WTC11 (cell line): Measurements from ENCODE around the gene SLC5A9. TPM values are rescaled to one million over a fixed set of nuclear protein-coding genes. Genes with fewer than 3 reads are reported as not detected.

Experiments
- ATAC-seq: fragments of 200-7000 bp; cut with Tn5 transposase; 2 replicates; pipeline ENCODE4 v1.10.0; 2021; ENCODE audit warnings: mild to moderate bottlenecking, moderate library complexity
- CTCF ChIA-PET: fragments of 300-600 bp; sonication (Branson Sonifier 250); formaldehyde crosslinking; loops from one replicate; lab custom pipeline; 2021; ENCODE audit warnings: antibody characterized with exemption; lab: Charles Lee
- POLR2A ChIA-PET: fragments of 350-600 bp; sonication (Branson Sonifier 250); formaldehyde crosslinking; loops from one replicate; lab custom pipeline; 2021; ENCODE audit warnings: antibody characterized with exemption; lab: Charles Lee
- DNase-seq: peaks from one replicate; pipeline ENCODE4 v3.0.0; 2021; ENCODE audit warnings: low spot score
- H3K27ac Mint-ChIP-seq: 2 replicates; pipeline ENCODE4 v1.8.0; 2021; ENCODE audit warnings: mixed read lengths
- H3K27me3 Mint-ChIP-seq: 2 replicates; pipeline ENCODE4 v1.8.0; 2021; ENCODE audit warnings: low read depth, mild to moderate bottlenecking, moderate library complexity, mixed read lengths
- H3K36me3 Mint-ChIP-seq: 2 replicates; pipeline ENCODE4 v1.8.0; 2021; ENCODE audit warnings: mixed read lengths
- H3K4me1 Mint-ChIP-seq: 2 replicates; pipeline ENCODE4 v1.8.0; 2022; ENCODE audit warnings: mixed read lengths
- H3K4me3 Mint-ChIP-seq: 2 replicates; pipeline ENCODE4 v1.8.0; 2021; ENCODE audit warnings: mild to moderate bottlenecking, moderate library complexity, mixed read lengths
- H3K9me3 Mint-ChIP-seq: 2 replicates; pipeline ENCODE4 v1.8.0; 2021; ENCODE audit warnings: mixed read lengths
- CREM ChIP-seq: sonication (generic); formaldehyde crosslinking; IDR thresholded peaks from 2 replicates; pipeline ENCODE4 v1.8.1; 2022; ENCODE audit warnings: mild to moderate bottlenecking, missing genetic modification reagents, moderate library complexity
- ESRRA ChIP-seq: sonication (generic); formaldehyde crosslinking; IDR thresholded peaks from 2 replicates; pipeline ENCODE4 v1.8.1; 2022; ENCODE audit warnings: mild to moderate bottlenecking, missing genetic modification reagents, borderline replicate concordance
- GTF2I ChIP-seq: fragments of 250-450 bp; sonication (Bioruptor Pico); conservative IDR thresholded peaks from 2 replicates; pipeline ENCODE4 v1.4.0; 2021; ENCODE audit warnings: mild to moderate bottlenecking
- JAZF1 ChIP-seq: fragments of 250-450 bp; sonication (Bioruptor Pico); IDR thresholded peaks from 2 replicates; pipeline ENCODE4 v1.9.0; 2021; ENCODE audit warnings: moderate library complexity, mild to moderate bottlenecking, inconsistent platforms
- MAX ChIP-seq: sonication (generic); formaldehyde crosslinking; IDR thresholded peaks from 2 replicates; pipeline ENCODE4 v1.8.0; 2022; ENCODE audit warnings: mild to moderate bottlenecking, missing genetic modification reagents
- MXD4 ChIP-seq: fragments of 250-450 bp; sonication (Bioruptor Pico); IDR thresholded peaks from 2 replicates; pipeline ENCODE4 v1.8.0; 2021; ENCODE audit warnings: mild to moderate bottlenecking, moderate library complexity, borderline replicate concordance
- MYBL2 ChIP-seq: sonication (generic); formaldehyde crosslinking; IDR thresholded peaks from 2 replicates; pipeline ENCODE4 v1.8.1; 2023; ENCODE audit warnings: mild to moderate bottlenecking, moderate library complexity, missing genetic modification reagents
- OVOL2 ChIP-seq: fragments of 250-450 bp; sonication (Bioruptor Pico); IDR thresholded peaks from 2 replicates; pipeline ENCODE4 v1.9.0; 2021; ENCODE audit warnings: mild to moderate bottlenecking, borderline replicate concordance
- SOX15 ChIP-seq: fragments of 250-450 bp; sonication (Bioruptor Pico); IDR thresholded peaks from 2 replicates; pipeline ENCODE4 v1.9.0; 2021; ENCODE audit warnings: mild to moderate bottlenecking
- ZMAT4 ChIP-seq: fragments of 250-450 bp; sonication (Bioruptor Pico); IDR thresholded peaks from 2 replicates; pipeline ENCODE4 v1.9.0; 2021; ENCODE audit warnings: mild to moderate bottlenecking
- ZNF281 ChIP-seq: sonication (generic); formaldehyde crosslinking; IDR thresholded peaks from 2 replicates; pipeline ENCODE4 v1.8.0; 2023; ENCODE audit warnings: mild to moderate bottlenecking, missing genetic modification reagents
- total RNA-seq: library from RNA; stranded (reverse); gene quantifications from 3 replicates; pipeline ENCODE4 v1.2.3, GENCODE V29; 2021
- TF ChIP-seq, protein P1 (sequence below): sonication (generic); formaldehyde crosslinking; IDR thresholded peaks from 2 replicates; pipeline ENCODE4 v1.8.1; 2023; ENCODE audit warnings: mild to moderate bottlenecking, moderate library complexity, missing genetic modification reagents
- TF ChIP-seq, protein P2 (sequence below): fragments of 250-450 bp; sonication (Bioruptor Pico); IDR thresholded peaks from 2 replicates; pipeline ENCODE4 v1.9.0; 2021; ENCODE audit warnings: mild to moderate bottlenecking, borderline replicate concordance

SLC5A9 gene
- total RNA-seq, 1 experiment from 2014 or later: 0.22 TPM

DNA sequence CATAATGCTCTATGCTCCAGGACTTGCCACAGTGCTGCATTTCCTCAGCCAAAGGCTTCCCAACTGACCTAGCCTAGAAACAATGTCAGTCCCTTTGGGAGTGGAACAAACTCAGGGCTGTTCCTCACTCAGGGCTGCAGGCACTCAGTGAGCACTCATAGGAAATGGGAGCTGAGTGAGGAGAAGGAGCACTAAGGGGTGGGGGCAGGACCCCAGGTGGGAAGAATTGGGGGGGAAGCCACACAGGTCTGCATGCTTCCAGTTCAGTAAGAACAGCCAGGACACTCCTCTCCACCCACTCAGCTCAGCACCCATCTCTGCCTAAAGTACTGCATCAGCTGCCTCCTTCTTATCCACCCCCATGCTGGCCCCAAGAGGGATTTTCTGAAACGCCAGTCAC lies 7.3 kb upstream of the SLC5A9 start:
- peaks cover 15% of the 10 kb centered on the region for H3K9me3 Mint-ChIP-seq
- ChIA-PET POLR2A (no interaction called here), CTCF (interaction anchor here (1.4 to 2.0 kb wide), 3 partner anchors 11 to 122 kb away, joined by 3 to 11 read pairs (median 4); no protein-coding TSS in a partner anchor)
- ATAC-seq (no peak; the same call in none of the 2 replicates), DNase-seq (no peak)
- H3K4me3 Mint-ChIP-seq: no peak overlapping the region
- peaks cover 17% of the 10 kb centered on the region for H3K27me3 Mint-ChIP-seq
- TF ChIP-seq JAZF1 (CRISPR knock-in tag) (no peak), ESRRA (CRISPR knock-in tag) (no peak), OVOL2 (no peak), MXD4 (CRISPR knock-in tag) (no peak), GTF2I (CRISPR knock-in tag) (no peak), ZMAT4 (CRISPR knock-in tag) (no peak), CREM (CRISPR knock-in tag) (no peak)
- TF ChIP-seq, protein P1, sequence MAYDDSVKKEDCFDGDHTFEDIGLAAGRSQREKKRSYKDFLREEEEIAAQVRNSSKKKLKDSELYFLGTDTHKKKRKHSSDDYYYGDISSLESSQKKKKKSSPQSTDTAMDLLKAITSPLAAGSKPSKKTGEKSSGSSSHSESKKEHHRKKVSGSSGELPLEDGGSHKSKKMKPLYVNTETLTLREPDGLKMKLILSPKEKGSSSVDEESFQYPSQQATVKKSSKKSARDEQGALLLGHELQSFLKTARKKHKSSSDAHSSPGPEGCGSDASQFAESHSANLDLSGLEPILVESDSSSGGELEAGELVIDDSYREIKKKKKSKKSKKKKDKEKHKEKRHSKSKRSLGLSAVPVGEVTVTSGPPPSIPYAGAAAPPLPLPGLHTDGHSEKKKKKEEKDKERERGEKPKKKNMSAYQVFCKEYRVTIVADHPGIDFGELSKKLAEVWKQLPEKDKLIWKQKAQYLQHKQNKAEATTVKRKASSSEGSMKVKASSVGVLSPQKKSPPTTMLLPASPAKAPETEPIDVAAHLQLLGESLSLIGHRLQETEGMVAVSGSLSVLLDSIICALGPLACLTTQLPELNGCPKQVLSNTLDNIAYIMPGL (CRISPR knock-in tag): no peak
- H3K36me3 Mint-ChIP-seq: peaks cover 18% of the 10 kb centered on the region
- no peak overlapping the region for H3K27ac Mint-ChIP-seq
- peaks cover 54% of the 10 kb centered on the region for H3K4me1 Mint-ChIP-seq

DNA sequence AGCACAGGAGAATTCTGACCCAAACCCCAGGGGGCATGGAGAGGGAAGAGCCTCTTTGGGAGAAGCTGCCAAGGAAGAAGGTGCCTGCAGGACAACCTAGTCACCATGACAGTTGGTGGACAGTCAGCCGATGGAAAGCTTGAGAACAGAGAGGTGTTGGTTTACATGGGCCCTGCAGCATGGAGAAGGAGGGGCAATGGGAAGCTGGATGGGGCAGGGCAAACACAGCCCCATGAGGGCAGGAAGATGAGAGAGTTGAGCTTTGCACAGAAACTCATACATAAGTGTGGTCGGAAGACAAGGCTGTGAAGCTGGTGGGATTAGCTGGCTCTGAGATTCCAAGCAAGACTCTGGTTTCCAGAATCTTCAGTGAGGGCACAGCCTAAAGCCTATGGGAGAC lies 6.6 kb upstream of the SLC5A9 start:
- Mint-ChIP-seq H3K27me3 (peaks cover 17% of the 10 kb centered on the region), H3K4me3 (no peak overlapping the region), H3K4me1 (peaks cover 49% of the 10 kb centered on the region), H3K9me3 (peaks cover 15% of the 10 kb centered on the region), H3K36me3 (peaks cover 18% of the 10 kb centered on the region), H3K27ac (no peak overlapping the region)
- CTCF ChIA-PET: interaction anchor here (0.7 to 2.0 kb wide), 5 partner anchors 10 to 282 kb away, joined by 3 to 11 read pairs (median 4); no protein-coding TSS in a partner anchor
- no peak for DNase-seq
- TF ChIP-seq MYBL2 (CRISPR knock-in tag) (no peak), SOX15 (CRISPR knock-in tag) (no peak)
- TF ChIP-seq, protein P2, sequence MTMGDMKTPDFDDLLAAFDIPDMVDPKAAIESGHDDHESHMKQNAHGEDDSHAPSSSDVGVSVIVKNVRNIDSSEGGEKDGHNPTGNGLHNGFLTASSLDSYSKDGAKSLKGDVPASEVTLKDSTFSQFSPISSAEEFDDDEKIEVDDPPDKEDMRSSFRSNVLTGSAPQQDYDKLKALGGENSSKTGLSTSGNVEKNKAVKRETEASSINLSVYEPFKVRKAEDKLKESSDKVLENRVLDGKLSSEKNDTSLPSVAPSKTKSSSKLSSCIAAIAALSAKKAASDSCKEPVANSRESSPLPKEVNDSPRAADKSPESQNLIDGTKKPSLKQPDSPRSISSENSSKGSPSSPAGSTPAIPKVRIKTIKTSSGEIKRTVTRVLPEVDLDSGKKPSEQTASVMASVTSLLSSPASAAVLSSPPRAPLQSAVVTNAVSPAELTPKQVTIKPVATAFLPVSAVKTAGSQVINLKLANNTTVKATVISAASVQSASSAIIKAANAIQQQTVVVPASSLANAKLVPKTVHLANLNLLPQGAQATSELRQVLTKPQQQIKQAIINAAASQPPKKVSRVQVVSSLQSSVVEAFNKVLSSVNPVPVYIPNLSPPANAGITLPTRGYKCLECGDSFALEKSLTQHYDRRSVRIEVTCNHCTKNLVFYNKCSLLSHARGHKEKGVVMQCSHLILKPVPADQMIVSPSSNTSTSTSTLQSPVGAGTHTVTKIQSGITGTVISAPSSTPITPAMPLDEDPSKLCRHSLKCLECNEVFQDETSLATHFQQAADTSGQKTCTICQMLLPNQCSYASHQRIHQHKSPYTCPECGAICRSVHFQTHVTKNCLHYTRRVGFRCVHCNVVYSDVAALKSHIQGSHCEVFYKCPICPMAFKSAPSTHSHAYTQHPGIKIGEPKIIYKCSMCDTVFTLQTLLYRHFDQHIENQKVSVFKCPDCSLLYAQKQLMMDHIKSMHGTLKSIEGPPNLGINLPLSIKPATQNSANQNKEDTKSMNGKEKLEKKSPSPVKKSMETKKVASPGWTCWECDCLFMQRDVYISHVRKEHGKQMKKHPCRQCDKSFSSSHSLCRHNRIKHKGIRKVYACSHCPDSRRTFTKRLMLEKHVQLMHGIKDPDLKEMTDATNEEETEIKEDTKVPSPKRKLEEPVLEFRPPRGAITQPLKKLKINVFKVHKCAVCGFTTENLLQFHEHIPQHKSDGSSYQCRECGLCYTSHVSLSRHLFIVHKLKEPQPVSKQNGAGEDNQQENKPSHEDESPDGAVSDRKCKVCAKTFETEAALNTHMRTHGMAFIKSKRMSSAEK: no peak
- no peak for ATAC-seq
- POLR2A ChIA-PET: no interaction called here

DNA sequence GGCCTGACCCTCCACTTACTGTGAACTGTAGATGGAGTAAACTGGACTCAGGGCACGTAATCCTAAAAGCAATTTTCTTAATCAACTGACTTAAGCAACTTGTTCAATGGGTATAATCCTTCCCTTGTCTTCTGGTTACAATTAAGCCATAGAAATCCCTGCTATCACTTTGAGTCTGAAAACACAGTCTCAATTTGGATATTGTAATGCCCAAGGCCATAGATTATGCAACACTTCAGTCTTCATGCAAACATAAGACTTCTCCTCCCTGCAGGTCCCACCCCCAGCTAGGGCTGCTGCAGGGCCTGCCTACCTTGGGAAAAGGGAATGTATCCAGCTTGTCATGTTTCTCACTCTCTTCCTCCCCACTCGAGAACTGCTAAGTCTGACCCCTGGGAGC lies 6.2 kb upstream of the SLC5A9 start:
- Mint-ChIP-seq H3K27me3 (peaks cover 17% of the 10 kb centered on the region), H3K36me3 (peaks cover 18% of the 10 kb centered on the region), H3K4me1 (peaks cover 47% of the 10 kb centered on the region), H3K9me3 (peaks cover 15% of the 10 kb centered on the region), H3K4me3 (no peak overlapping the region), H3K27ac (no peak overlapping the region)
- DNase-seq (no peak), ATAC-seq (no peak)
- POLR2A ChIA-PET: no interaction called here
- CTCF ChIA-PET: interaction anchor here (0.7 to 2.0 kb wide), 5 partner anchors 10 to 282 kb away, joined by 3 to 11 read pairs (median 4); no protein-coding TSS in a partner anchor
- TF ChIP-seq MAX (CRISPR knock-in tag) (no peak), ZNF281 (CRISPR knock-in tag) (no peak)
